ENCODE results near the gene TNFRSF6B. TPM values are rescaled to one million over a fixed set of nuclear protein-coding genes. Genes with fewer than 3 reads are reported as not detected.
A peak's percentile ranks its signal among the peaks of the same experiment; 100 is the strongest.
"Not testable (repeated sequence)": the region's sequence is repeated elsewhere in the genome, so short reads cannot be mapped to it uniquely, and the experiment has no call there.

Gene TNFRSF6B
- total RNA-seq, 1 donor from 2014 or later = 2.3 TPM

- Mint-ChIP-seq H3K4me1 (ENCODE audit: unreplicated experiment) (peaks cover 25% of the 10 kb centered on the region), H3K27ac (ENCODE audit: unreplicated experiment) (no peak overlapping the region), H3K4me3 (ENCODE audit: unreplicated experiment) (peak overlapping the region; percentile 40), H3K27me3 (ENCODE audit: unreplicated experiment) (no peaks in the 10 kb centered on the region), H3K36me3 (ENCODE audit: unreplicated experiment) (peaks cover 47% of the 10 kb centered on the region), H3K9me3 (ENCODE audit: unreplicated experiment) (peaks cover 5% of the 10 kb centered on the region)
- DNase-seq (ENCODE audit: extremely low spot score, unreplicated experiment) = no peak
- TF ChIP-seq CTCF (IDR thresholded peaks at IDR 0.05) = no peak
These were observed 14.7 kb downstream of the TNFRSF6B start for GRCh38 chr20:63711085-63711645.

GRCh38 chr20:63712191-63712590 is 15.7 kb downstream of the TNFRSF6B start:
- H3K9me3 Mint-ChIP-seq (ENCODE audit: unreplicated experiment) = peaks cover 5% of the 10 kb centered on the region
- TF ChIP-seq CTCF (IDR thresholded peaks at IDR 0.05) = no peak
- peaks cover 18% of the 10 kb centered on the region for H3K4me1 Mint-ChIP-seq (ENCODE audit: unreplicated experiment)
- H3K27ac Mint-ChIP-seq (ENCODE audit: unreplicated experiment) = no peak overlapping the region
- no peak overlapping the region for H3K4me3 Mint-ChIP-seq (ENCODE audit: unreplicated experiment)
- DNase-seq (ENCODE audit: extremely low spot score, unreplicated experiment) = no peak
- H3K27me3 Mint-ChIP-seq (ENCODE audit: unreplicated experiment) = no peaks in the 10 kb centered on the region
- H3K36me3 Mint-ChIP-seq (ENCODE audit: unreplicated experiment) = peaks cover 53% of the 10 kb centered on the region

GRCh38 chr20:63714858-63715257 is 18.4 kb downstream of the TNFRSF6B start:
- no peak overlapping the region for H3K4me3 Mint-ChIP-seq (ENCODE audit: unreplicated experiment)
- peaks cover 11% of the 10 kb centered on the region for H3K9me3 Mint-ChIP-seq (ENCODE audit: unreplicated experiment)
- TF ChIP-seq CTCF (IDR thresholded peaks at IDR 0.05) = no peak
- peaks cover 63% of the 10 kb centered on the region for H3K36me3 Mint-ChIP-seq (ENCODE audit: unreplicated experiment)
- peaks cover 7% of the 10 kb centered on the region for H3K4me1 Mint-ChIP-seq (ENCODE audit: unreplicated experiment)
- no peak overlapping the region for H3K27ac Mint-ChIP-seq (ENCODE audit: unreplicated experiment)
- DNase-seq (ENCODE audit: extremely low spot score, unreplicated experiment) = no peak
- H3K27me3 Mint-ChIP-seq (ENCODE audit: unreplicated experiment) = no peaks in the 10 kb centered on the region

- TF ChIP-seq CTCF (IDR thresholded peaks at IDR 0.05) = no peak
- Mint-ChIP-seq H3K36me3 (ENCODE audit: unreplicated experiment) (peaks cover 50% of the 10 kb centered on the region), H3K27ac (ENCODE audit: unreplicated experiment) (no peak overlapping the region), H3K9me3 (ENCODE audit: unreplicated experiment) (peaks cover 6% of the 10 kb centered on the region), H3K4me3 (ENCODE audit: unreplicated experiment) (no peak overlapping the region), H3K4me1 (ENCODE audit: unreplicated experiment) (no peaks in the 10 kb centered on the region), H3K27me3 (ENCODE audit: unreplicated experiment) (no peaks in the 10 kb centered on the region)
- DNase-seq (ENCODE audit: extremely low spot score, unreplicated experiment) = no peak
These were observed 22.5 kb downstream of the TNFRSF6B start for GRCh38 chr20:63718996-63719395.

DNA sequence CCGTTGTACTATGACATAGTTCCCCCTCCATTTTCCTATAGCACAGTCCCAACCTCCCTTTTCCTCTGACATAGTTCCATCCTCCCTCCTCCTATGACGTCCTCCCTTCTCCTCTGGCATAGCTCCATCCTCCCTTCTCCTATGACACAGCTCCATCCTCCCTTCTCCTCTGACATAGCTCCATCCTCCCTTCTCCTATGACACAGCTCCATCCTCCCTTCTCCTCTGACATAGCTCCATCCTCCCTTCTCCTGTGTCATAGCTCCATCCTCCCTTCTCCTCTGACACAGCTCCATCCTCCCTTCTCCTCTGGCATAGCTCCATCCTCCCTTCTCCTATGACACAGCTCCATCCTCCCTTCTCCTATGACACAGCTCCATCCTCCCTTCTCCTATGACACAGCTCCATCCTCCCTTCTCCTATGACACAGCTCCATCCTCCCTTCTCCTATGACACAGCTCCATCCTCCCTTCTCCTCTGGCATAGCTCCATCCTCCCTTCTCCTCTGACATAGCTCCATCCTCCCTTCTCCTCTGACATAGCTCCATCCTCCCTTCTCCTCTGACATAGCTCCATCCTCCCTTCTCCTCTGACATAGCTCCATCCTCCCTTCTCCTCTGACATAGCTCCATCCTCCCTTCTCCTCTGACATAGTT is 26.6 kb downstream of the TNFRSF6B start:
- not testable (repeated sequence) for H3K27me3 Mint-ChIP-seq (ENCODE audit: unreplicated experiment)
- peaks cover 41% of the 10 kb centered on the region for H3K36me3 Mint-ChIP-seq (ENCODE audit: unreplicated experiment)

GRCh38 chr20:63730189-63730733 is 33.8 kb downstream of the TNFRSF6B start:
- not testable (repeated sequence) for H3K27me3 Mint-ChIP-seq (ENCODE audit: unreplicated experiment); H3K9me3 Mint-ChIP-seq (ENCODE audit: unreplicated experiment); H3K4me1 Mint-ChIP-seq (ENCODE audit: unreplicated experiment); H3K27ac Mint-ChIP-seq (ENCODE audit: unreplicated experiment); DNase-seq (ENCODE audit: extremely low spot score, unreplicated experiment); H3K4me3 Mint-ChIP-seq (ENCODE audit: unreplicated experiment)
- peaks cover 21% of the 10 kb centered on the region for H3K36me3 Mint-ChIP-seq (ENCODE audit: unreplicated experiment)

More for the DNA sequence above, 26.6 kb downstream of the TNFRSF6B start:
- H3K4me1 Mint-ChIP-seq (ENCODE audit: unreplicated experiment); H3K27ac Mint-ChIP-seq (ENCODE audit: unreplicated experiment); H3K4me3 Mint-ChIP-seq (ENCODE audit: unreplicated experiment); DNase-seq (ENCODE audit: extremely low spot score, unreplicated experiment): not testable (repeated sequence)
- peaks cover 11% of the 10 kb centered on the region for H3K9me3 Mint-ChIP-seq (ENCODE audit: unreplicated experiment)
